ENCODE data around the gene CEP89. TPM values are rescaled to one million over a fixed set of nuclear protein-coding genes. Genes with fewer than 3 reads are reported as not detected.

The CEP89 gene
- total RNA-seq, 3 donors from 2014 or later = 12.6 to 19.0 (median 16.1) TPM

- DNase-seq = no peak
- Histone ChIP-seq H3K36me3 (ENCODE audit: low read depth) (no peaks in the 10 kb centered on the region), H3K9me3 (no peaks in the 10 kb centered on the region), H3K4me1 (ENCODE audit: low read depth) (no peaks in the 10 kb centered on the region), H3K4me3 (no peak overlapping the region)
- intact Hi-C loops (cut with DNase I, micrococcal nuclease) = no loop called here
- no peak for TF ChIP-seq CTCF (IDR thresholded peaks at IDR 0.05)
- ATAC-seq = no peak
Observed at GRCh38 chr19:32916969-32917615, 54.7 kb downstream of the CEP89 start.

- H3K36me3 ChIP-seq (ENCODE audit: low read depth) = no peaks in the 10 kb centered on the region
Observed at GRCh38 chr19:32914879-32915660, 56.7 kb downstream of the CEP89 start.

GRCh38 chr19:32911467-32911866 is 60.3 kb downstream of the CEP89 start:
- Histone ChIP-seq H3K9me3 (no peaks in the 10 kb centered on the region), H3K4me1 (ENCODE audit: low read depth) (no peaks in the 10 kb centered on the region), H3K4me3 (no peak overlapping the region), H3K36me3 (ENCODE audit: low read depth) (no peaks in the 10 kb centered on the region)
- intact Hi-C loops (cut with DNase I, micrococcal nuclease) = no loop called here
- no peak for TF ChIP-seq CTCF (IDR thresholded peaks at IDR 0.05)
- ATAC-seq (no peak), DNase-seq (no peak)

More at GRCh38 chr19:32914879-32915660, 56.7 kb downstream of the CEP89 start:
- Histone ChIP-seq H3K4me3 (no peak overlapping the region), H3K4me1 (ENCODE audit: low read depth) (no peaks in the 10 kb centered on the region), H3K9me3 (no peaks in the 10 kb centered on the region)
- intact Hi-C loops (cut with DNase I, micrococcal nuclease) = no loop called here
- ATAC-seq (no peak), DNase-seq (no peak)
- no peak for TF ChIP-seq CTCF (IDR thresholded peaks at IDR 0.05)

- TF ChIP-seq CTCF (IDR thresholded peaks at IDR 0.05) = no peak
- Histone ChIP-seq H3K4me1 (ENCODE audit: low read depth) (no peaks in the 10 kb centered on the region), H3K9me3 (no peaks in the 10 kb centered on the region), H3K36me3 (ENCODE audit: low read depth) (no peaks in the 10 kb centered on the region), H3K4me3 (no peak overlapping the region)
- no peak for ATAC-seq
- DNase-seq = no peak
- intact Hi-C loops (cut with DNase I, micrococcal nuclease) = no loop called here
Observed at GRCh38 chr19:32910874-32911273, 60.9 kb downstream of the CEP89 start.

GRCh38 chr19:32910094-32910493 is 61.7 kb downstream of the CEP89 start:
- Histone ChIP-seq H3K9me3 (no peaks in the 10 kb centered on the region), H3K4me1 (ENCODE audit: low read depth) (no peaks in the 10 kb centered on the region), H3K4me3 (no peak overlapping the region), H3K36me3 (ENCODE audit: low read depth) (no peaks in the 10 kb centered on the region)
- TF ChIP-seq CTCF (IDR thresholded peaks at IDR 0.05) = no peak
- DNase-seq = no peak
- ATAC-seq = no peak
- intact Hi-C loops (cut with DNase I, micrococcal nuclease) = no loop called here
